Measurements from ENCODE around the gene CEACAM19.
"Not testable (repeated sequence)": the region's sequence is repeated elsewhere in the genome, so short reads cannot be mapped to it uniquely, and the experiment has no call there.

The CEACAM19 gene, protein sequence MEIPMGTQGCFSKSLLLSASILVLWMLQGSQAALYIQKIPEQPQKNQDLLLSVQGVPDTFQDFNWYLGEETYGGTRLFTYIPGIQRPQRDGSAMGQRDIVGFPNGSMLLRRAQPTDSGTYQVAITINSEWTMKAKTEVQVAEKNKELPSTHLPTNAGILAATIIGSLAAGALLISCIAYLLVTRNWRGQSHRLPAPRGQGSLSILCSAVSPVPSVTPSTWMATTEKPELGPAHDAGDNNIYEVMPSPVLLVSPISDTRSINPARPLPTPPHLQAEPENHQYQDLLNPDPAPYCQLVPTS

GRCh38 chr19:44671400-44671799 lies at the start of gene CEACAM19:
TSS of gene CEACAM19 (plus strand) at chr19:44671482. CDS start at chr19:44671932, 450 bp downstream.
- no peak for DNase-seq (ENCODE audit: low read depth in 2 of 3, low spot score in 1 of 3)

DNA sequence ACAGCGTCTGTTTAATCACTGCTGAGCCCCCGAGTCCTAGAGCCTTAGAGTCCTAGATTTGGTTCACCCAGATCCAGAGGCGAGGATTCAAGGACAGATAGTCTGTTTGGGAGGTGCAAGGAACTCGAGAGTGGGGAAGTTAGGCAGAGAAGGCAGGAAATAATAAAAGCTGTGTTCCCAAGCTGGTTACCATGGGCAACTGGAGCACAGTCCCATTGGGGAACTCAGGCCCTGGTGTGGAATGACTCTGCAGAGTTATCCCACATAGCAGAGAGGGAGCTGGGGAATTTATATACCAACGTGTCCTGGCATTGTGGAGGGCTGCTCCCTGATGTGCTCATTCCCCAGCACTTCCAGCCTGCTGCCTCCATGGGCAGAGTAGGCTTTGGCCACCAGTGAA lies 48.2 kb upstream of the CEACAM19 start:
- DNase-seq (ENCODE audit: low read depth in 2 of 3, low spot score in 1 of 3), result no peak

DNA sequence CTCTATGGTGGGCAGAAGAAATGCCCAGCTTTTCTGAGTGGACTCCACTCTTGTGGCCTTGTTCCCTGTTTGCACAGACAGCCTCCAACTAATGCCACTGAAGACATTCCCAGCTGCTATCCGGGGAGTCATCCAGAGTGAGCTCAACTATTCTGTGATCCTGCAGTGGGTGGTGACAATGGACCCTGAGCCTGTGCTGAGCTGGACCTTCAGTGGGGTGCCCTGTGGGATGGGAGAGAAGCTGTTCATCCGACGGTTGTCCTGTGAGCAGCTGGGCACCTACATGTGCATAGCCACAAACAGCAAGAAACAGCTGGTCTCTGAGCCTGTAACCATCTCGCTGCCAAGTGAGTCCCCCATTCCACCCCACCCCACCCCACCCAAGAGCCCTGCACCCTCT lies 47.7 kb upstream of the CEACAM19 start:
- no peak for DNase-seq (ENCODE audit: low read depth in 2 of 3, low spot score in 1 of 3)

DNA sequence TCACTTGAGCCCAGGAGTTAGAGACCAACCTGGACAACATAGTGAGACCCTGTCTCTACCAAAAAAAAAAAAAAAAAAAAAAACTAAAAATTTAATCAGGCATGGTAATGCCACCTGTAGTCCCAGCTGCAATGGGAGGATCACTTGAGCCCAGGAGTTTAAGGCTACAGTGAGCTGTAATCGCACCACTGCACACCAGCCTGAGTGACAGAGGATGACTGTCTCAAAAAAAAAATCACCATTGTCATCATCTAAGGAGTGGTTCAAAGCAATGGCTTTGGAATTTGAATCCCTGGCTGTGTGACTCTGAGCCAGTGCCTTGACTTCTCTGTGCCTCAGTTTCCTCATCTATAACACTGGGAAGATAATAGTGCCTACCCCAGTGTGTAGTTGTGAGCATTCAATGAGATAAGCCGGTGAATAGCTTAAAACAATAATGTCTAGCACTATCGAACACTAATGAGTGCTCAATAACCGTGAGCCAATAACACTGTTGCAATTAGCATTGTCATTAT lies 46.4 kb upstream of the CEACAM19 start:
- DNase-seq (ENCODE audit: low read depth in 2 of 3, low spot score in 1 of 3), result no peak

GRCh38 chr19:44625637-44626036 lies 45.6 kb upstream of the CEACAM19 start:
- not testable (repeated sequence) for DNase-seq (ENCODE audit: low read depth in 2 of 3, low spot score in 1 of 3)

DNA sequence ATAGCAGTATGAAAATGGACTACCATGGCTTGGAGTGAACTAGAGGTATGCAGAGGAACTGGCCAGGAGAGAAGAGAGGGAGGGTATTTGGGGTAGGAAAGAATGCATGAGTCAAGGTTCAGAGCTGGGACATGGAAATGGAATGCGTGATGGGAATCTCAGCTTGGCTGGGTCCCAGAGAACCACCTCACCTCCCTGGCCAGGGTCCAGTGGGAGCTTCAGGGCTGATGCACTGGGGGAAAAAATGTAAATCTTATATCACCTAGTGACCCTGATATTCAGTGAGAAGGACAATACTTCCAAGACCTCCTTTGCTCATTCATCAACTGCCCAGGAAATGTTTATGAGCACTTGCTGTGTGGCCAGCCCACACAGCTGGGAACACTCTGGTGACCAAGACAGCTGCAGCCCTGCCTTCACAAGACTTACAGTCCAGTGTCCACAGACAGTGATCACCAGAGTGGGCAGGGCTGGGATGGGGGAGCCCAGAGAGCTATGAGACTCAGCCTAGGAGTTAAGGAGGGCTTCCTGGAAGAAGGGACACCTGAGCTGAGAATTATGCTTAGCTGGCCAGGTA lies 45.1 kb upstream of the CEACAM19 start:
- no peak for DNase-seq (ENCODE audit: low read depth in 2 of 3, low spot score in 1 of 3)

DNA sequence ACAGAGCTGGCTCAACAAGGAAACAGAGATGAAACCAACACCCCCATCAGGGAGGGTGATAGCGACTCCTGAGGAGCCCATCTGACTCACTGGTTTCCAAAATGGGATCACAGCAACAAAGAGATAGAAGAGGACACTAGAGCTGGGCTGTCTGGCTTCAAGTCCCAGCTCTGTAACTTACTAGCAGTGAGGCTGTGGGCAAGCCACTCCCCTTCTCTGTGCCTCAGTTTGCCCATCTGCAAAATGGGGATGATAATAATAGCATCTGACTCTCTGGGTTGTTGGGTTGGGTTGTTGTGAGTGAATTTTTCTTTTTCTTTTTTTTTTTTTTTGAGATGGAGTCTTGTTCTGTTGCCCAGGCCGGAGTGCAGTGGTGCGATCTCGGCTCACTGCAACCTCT lies 43.7 kb upstream of the CEACAM19 start:
- no peak for DNase-seq (ENCODE audit: low read depth in 2 of 3, low spot score in 1 of 3)

GRCh38 chr19:44628793-44629192 lies 42.5 kb upstream of the CEACAM19 start:
- DNase-seq (ENCODE audit: low read depth in 2 of 3, low spot score in 1 of 3), result no peak

- DNase-seq (ENCODE audit: low read depth in 2 of 3, low spot score in 1 of 3), result not testable (repeated sequence)
Measured at GRCh38 chr19:44631611-44632010, 39.7 kb upstream of the CEACAM19 start.

- DNase-seq (ENCODE audit: low read depth in 2 of 3, low spot score in 1 of 3), result not testable (repeated sequence)
Measured at GRCh38 chr19:44634058-44634457, 37.2 kb upstream of the CEACAM19 start.

DNA sequence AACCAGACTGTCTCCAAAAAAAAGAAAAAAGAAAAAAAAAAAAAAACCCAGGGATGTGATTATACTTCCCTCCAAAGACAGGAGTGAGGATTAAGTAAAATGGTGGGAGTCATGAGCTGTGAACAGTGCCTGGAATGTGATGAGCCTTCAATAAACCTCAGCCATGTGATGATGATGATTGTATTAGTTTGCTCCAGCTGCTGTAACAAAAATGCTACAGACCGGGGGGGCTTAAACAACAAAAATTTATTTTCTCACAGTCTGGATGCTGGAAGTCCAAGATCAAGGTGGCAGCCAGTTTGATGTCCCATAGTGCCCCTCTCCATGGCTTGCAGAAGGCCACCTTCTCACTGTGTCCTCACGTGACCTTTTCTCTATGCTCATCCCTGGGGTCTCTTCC lies 36.5 kb upstream of the CEACAM19 start:
- no peak for DNase-seq (ENCODE audit: low read depth in 2 of 3, low spot score in 1 of 3)

DNA sequence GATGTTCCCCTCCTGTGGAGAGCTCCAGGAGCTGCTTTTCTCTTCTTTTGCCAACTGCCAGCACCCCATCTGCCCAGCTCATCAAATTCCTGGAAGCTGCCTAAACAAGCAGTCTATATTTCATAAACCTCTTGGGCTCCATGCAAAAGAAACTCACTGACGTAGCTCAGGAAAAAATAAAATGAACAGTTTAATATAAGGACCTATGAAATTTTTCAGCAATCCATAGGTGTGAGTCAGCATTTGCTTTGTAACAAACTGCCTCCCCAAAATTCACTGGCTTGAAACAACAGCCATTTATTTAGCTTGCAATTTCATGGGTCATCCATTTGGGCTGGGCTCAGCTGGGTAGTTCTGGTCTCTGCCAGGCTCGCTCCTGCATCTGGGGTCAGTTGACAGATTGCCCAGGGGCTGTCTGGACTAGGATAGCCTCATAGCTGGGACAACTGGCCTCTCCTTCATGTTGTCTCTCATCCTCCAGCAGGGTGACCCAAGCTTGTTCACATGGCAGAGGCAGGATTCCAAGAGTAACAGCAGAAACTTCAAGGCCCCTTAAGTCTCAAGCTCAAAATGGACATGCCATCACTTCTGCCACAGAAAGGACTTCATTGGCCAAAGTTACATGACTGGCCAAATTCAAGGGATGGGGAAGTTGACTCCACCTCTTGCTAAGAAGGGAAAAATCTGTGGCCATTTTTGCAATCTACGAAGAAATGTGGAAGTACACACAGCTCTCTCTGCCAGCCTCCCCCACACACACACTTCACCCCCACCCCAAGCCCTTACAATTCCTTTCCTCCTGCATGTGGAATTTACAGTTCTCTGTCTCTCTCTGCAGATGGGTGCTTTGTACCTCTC lies 35.5 kb upstream of the CEACAM19 start:
- DNase-seq (ENCODE audit: low read depth in 2 of 3, low spot score in 1 of 3), result no peak

DNA sequence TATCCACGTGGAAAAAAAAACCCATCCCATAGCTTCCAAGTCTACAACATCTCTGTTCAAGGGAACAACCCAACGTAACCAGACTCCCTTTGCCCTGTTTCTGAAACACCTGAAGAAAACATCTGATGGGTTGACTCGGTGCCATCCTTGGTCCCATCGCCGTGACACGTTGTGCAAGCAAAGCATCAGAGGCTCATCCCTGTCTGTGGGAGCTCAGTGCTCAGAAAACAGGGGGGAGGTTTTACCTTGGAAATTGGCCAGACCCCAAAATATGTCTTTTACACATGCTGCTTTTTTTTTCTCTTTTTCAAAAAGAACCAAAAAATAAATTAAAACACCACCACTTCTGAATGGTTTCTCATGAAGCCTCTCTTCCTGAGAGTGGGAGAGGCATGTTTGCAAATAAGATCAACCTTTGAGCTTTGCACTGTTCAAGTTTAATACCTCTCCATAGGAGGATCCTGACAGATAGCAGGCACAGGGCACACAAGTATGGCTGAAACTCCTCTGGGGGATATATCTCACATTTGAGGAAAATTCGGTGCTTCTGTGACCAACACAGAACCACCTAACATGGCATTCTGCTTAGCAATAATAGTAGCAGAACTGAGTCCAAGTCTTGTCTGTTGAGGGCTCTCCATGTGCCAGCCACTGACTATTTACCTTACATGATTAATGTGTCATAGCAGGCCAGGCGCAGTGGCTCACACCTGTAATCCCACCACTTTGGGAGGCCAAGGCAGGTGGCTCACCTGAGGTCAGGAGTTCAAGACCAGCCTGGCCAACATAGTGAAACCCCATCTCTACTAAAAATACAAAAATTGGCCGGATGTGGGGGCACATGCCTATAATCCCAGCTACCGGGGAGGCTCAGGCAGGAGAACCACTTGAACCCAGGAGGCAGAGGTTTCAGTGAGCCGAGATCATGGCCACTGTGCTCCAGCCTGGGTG lies 34.6 kb upstream of the CEACAM19 start:
- no peak for DNase-seq (ENCODE audit: low read depth in 2 of 3, low spot score in 1 of 3)

DNA sequence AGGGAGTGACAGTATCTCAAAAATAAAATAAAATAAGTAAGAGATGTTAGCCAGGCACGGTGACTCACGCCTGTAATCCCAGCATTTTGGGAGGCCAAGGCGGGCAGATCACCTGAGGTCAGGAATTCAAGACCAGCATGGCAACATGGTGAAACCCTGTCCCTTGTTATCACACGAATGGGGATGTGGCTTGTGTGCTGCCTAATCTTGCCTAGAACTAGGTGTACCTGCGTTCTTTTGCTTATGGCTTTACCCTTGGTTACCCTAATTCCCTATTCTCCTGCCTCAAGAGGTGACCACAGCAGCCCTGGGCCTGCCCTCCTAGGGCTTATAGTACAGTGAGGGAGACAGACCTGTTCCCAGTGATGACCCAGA lies 33.9 kb upstream of the CEACAM19 start:
- no peak for DNase-seq (ENCODE audit: low read depth in 2 of 3, low spot score in 1 of 3)

- DNase-seq (ENCODE audit: low read depth in 2 of 3, low spot score in 1 of 3), result no peak
Measured at GRCh38 chr19:44640518-44640917, 30.8 kb upstream of the CEACAM19 start.

GRCh38 chr19:44641501-44642265 lies 29.6 kb upstream of the CEACAM19 start:
- no peak for DNase-seq (ENCODE audit: low read depth in 2 of 3, low spot score in 1 of 3)

DNA sequence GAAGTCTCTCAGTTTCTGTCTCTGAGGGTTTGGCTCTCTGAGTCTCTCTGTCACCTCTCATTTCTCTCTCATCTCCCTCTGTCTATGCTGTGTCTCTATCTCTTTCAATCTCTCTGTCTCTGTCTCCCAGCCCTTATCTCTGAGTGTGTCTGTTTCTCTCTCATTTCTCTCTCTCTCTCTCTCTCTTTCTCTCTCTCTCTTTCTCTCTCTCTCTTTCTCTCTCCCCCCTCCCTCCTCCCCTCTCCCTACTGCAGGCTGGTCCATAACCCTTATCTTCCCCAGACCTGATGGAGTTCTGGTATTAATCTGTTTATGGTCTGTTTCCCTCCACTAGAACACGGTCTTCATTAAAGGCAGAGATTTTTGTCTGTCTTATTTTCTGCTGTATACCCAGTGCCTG lies 28.9 kb upstream of the CEACAM19 start:
- no peak for DNase-seq (ENCODE audit: low read depth in 2 of 3, low spot score in 1 of 3)

DNA sequence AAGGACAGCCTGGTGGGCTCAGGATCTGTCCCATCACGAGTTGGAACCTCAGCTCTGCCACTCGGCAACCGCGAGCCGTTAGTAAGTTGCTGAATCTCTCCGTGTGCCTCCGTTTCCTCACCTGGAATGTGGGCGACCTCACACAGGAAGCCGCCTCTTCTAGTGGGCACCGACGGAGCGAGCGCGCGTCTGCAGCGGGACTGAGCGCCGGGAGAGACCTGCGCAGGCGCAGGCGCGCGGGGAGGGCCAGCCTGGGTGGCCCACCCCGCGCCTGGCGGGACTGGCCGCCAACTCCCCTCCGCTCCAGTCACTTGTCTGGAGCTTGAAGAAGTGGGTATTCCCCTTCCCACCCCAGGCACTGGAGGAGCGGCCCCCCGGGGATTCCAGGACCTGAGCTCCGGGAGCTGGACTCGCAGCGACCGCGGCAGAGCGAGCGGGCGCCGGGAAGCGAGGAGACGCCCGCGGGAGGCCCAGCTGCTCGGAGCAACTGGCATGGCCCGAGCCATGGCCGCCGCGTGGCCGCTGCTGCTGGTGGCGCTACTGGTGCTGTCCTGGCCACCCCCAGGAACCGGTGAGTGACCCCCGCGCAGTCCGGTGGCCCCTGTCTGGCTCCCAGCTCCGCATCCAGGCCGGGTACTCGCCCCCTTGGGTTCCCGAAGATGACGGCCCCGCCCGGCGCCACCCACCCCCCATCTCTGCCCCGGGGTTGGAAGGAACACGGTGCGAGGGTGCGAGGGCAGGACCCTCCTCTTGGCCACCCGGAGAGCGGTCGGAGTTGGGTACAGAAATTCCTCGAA lies 27.5 kb upstream of the CEACAM19 start, which contains the start of gene PVR:
Gene PVR, plus strand, starts transcription at position 306 of the 797 bp plus-strand sequence. Its CDS starts 187 bp downstream, at position 493.
- DNase-seq (ENCODE audit: low read depth in 2 of 3, low spot score in 1 of 3), result peak; percentile 17 to 50 (median 21)

GRCh38 chr19:44644402-44645016 lies 26.8 kb upstream of the CEACAM19 start:
- peak in 1 of 3 donors; percentile 4 for DNase-seq (ENCODE audit: low read depth in 2 of 3, low spot score in 1 of 3)

All from stimulated activated CD4-positive, alpha-beta T cell treated with anti-CD3 and anti-CD28 coated beads, Interleukin-12 subunit alpha, Interleukin-12 subunit beta, amount 100 ng/mL, for 48 hours (primary cell).